AG04449 (cell line): Measurements from ENCODE around the gene RNASE9.
"Not testable (repeated sequence)": the region's sequence is repeated elsewhere in the genome, so short reads cannot be mapped to it uniquely, and the experiment has no call there.

Source experiments
- CTCF ChIA-PET: fragments of 350-600 bp; formaldehyde crosslinking; extraction: SDS; loops from one replicate; lab custom pipeline; 2021; ENCODE audit warnings: antibody characterized with exemption; lab: Yijun Ruan, JAX
- POLR2A ChIA-PET: fragments of 400-600, 350-600 bp; formaldehyde crosslinking; extraction: SDS; loops from one replicate; lab custom pipeline; 2020; ENCODE audit warnings: antibody characterized with exemption, inconsistent platforms; lab: Yijun Ruan, JAX
- DNase-seq: peaks from one replicate; pipeline ENCODE4 v3.0.0-alpha.2; 2010; ENCODE audit warnings: low read depth, low spot score
- H3K4me3 ChIP-seq: 2 replicates; pipeline ENCODE4 v1.5.1; 2011; ENCODE audit warnings: low read depth, mild to moderate bottlenecking, control low read depth, low read length
- TF ChIP-seq, protein P1 (sequence below): IDR thresholded peaks from one replicate; pipeline ENCODE4 v1.5.1; 2011; ENCODE audit warnings: mild to moderate bottlenecking, moderate library complexity, low read length, control low read depth, inconsistent platforms; ENCODE audit not compliant: insufficient read depth; ENCODE audit errors: missing control alignments

The RNASE9 gene

DNA sequence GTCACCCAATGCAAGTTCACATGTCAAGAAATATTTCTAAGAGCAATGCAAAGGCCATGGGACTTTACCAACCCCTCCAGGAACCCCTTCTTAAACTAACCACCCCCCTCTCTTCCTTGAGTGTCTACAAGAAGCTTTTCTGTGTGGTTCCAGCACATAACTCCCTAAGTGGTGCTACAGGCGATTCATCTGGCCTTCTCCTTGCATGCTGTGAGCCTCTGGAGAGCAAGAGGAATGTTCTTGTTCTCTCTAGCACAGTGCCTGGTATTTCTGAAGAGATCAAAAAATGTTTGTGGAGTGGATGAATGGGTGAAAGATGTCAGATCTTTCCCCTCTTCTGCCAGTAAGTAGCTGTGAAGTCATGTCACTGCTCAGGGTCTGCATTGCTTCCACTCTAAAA, 36.3 kb upstream of the RNASE9 start:
- TF ChIP-seq, protein P1, sequence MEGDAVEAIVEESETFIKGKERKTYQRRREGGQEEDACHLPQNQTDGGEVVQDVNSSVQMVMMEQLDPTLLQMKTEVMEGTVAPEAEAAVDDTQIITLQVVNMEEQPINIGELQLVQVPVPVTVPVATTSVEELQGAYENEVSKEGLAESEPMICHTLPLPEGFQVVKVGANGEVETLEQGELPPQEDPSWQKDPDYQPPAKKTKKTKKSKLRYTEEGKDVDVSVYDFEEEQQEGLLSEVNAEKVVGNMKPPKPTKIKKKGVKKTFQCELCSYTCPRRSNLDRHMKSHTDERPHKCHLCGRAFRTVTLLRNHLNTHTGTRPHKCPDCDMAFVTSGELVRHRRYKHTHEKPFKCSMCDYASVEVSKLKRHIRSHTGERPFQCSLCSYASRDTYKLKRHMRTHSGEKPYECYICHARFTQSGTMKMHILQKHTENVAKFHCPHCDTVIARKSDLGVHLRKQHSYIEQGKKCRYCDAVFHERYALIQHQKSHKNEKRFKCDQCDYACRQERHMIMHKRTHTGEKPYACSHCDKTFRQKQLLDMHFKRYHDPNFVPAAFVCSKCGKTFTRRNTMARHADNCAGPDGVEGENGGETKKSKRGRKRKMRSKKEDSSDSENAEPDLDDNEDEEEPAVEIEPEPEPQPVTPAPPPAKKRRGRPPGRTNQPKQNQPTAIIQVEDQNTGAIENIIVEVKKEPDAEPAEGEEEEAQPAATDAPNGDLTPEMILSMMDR = no peak
- ChIA-PET CTCF (interaction anchor here (1.4 to 4.4 kb wide), 4 partner anchors 9 to 66 kb away, joined by 3 to 18 read pairs (median 6); no protein-coding TSS in a partner anchor), POLR2A (no interaction called here)
- DNase-seq = no peak
- H3K4me3 ChIP-seq = no peak overlapping the region

DNA sequence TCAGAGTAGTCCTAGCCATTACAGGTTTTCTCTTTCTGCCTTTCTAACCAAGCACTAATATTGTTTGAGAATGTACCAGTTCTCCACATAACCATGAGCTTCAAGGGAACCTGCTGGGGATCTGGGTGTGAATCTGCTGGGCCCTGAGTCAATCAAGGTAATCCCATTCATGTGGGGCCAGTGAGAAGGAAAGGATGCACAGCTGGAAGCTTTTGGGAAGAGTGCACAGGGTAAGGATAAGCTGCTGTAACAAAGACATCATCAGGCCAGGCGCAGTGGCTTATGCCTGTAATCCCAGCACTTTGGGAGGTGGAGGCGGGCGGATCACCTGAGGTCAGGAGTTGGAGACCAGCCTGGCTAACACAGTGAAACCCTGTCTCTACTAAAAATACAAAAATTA, 34.9 kb upstream of the RNASE9 start:
- H3K4me3 ChIP-seq, CTCF ChIA-PET, POLR2A ChIA-PET, DNase-seq: not testable (repeated sequence)

DNA sequence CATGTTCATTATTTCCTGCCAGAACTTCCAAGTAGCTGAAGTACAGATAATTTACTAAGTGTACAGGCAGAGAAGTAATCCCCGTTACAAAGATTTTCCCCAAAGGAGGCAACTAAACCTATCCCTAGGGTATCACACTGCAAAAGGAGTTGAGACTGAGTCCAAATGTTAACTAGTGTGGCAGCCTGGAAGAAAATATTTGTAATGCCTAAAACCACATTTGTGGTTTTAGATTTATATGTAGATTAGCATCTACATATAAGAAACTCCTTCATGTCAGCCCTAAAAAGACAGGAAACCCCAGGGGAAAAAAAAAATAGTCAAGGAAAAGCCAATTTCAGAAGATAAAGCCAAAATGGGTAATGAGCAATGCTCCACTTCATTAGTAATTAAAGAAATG, 31.7 kb upstream of the RNASE9 start:
- POLR2A ChIA-PET = no interaction called here
- H3K4me3 ChIP-seq = no peak overlapping the region
- DNase-seq = no peak
- CTCF ChIA-PET = interaction anchor here (0.8 kb wide), 1 partner anchor 62 kb away, joined by 3 read pairs; no protein-coding TSS in a partner anchor
- TF ChIP-seq, protein P1 = no peak

DNA sequence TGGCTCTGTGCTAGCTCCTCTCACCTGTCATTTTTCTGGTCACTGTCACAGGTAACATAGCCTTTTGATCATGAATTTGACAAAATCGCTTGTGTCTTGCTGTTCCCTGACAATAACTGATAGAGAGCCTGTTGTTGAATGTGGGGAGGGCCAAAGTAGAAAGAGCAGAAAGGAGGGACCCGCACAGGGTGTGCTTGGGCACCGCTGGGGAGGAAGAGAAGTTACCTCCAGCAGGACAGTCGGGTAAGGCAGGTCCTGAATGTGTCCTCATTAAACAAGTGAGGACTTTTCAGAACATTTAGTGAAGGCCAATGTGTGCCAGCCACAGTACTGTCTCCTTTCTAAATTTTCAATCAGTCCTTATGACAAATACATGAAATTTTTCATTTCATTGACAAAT, 30.4 kb upstream of the RNASE9 start, which contains the start of gene RNASE12:
RNASE12 (minus strand) TSS at position 142 of the 400 bp plus-strand sequence. CDS start 653 bp downstream, outside the sequence.
- H3K4me3 ChIP-seq = no peak within 1 kb of the TSS
- CTCF ChIA-PET = no interaction called here
- POLR2A ChIA-PET = no interaction called here
- no peak for DNase-seq
- TF ChIP-seq, protein P1 = no peak

DNA sequence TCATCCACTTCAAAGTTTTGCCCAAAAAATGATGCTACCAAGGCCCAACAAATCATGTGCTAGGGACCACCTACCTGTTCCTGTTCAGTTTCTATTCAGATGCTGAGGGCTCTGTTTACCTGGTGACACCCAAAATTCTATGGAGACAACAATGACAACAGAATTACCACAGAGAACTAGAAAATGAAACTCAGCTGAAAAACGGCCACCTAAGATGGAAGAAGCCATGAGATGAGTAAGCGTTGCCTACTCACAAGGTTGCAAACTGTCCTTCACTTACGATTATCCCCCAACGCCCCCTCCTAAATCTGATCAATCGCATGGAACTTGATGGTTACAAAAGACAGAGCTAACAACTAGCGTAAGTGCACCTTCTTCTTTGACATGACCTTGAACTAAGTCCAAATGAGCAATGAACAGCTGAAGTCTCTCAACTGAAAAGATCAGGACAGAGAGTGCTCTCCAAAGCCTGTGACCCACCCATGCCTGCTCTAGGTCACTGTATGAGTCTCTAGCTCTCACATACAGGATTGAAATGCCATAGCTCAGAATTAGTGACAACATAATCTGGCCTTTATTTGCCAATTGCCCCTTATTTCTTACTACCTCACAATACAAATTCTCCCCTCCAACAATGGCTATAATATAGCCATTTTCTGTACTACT, 26.8 kb upstream of the RNASE9 start, which contains the start of gene RNASE11:
RNASE11 (minus strand) TSS at position 513 of the 666 bp plus-strand sequence.
- CTCF ChIA-PET = interaction anchor here (0.7 kb wide), 1 partner anchor 57 kb away, joined by 4 read pairs; no protein-coding TSS in a partner anchor
- POLR2A ChIA-PET = no interaction called here
- TF ChIP-seq, protein P1 = no peak
- DNase-seq = no peak
- H3K4me3 ChIP-seq = no peak within 1 kb of the TSS

DNA sequence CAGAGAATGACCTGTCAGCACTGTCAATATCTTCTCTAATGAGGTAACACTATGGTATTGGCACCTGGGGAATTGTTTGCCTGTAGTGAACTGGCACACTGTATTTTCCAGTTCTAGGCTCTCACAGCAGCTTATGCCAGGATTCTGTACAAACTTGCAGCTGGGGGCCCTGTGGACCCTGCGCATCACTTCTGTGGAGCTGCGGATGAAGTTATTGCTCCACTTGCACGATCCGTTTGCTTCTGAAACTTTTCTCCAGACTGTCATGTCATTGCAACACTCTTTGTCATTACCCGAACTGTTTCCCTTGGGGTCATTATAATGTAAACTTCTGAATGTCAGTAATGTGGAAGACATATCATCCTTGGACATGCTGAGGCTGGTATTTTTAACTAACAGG, 23.1 kb upstream of the RNASE9 start:
- TF ChIP-seq, protein P1 = no peak
- ChIA-PET CTCF (interaction anchor here (1.1 to 1.2 kb wide), 2 partner anchors 26 to 168 kb away, joined by 3 to 4 read pairs; no protein-coding TSS in a partner anchor), POLR2A (no interaction called here)
- no peak for DNase-seq
- H3K4me3 ChIP-seq = no peak overlapping the region
